Stimulated activated CD4-positive, alpha-beta T cell treated with anti-CD3 and anti-CD28 coated beads, TNF-alpha, amount 100 ng/mL, for 24 hours (primary cell): ENCODE results near the gene HOXA9.

Experiments used
- DNase-seq, 3 experiments: peaks; one replicate each; pipeline ENCODE4 v3.0.0-alpha.2; 2020; ENCODE audit warnings: low read depth in 3 of 3

Gene HOXA9

GRCh38 chr7:27200761-27201579 lies 35.6 kb upstream of the HOXA9 start:
- DNase-seq = no peak

DNA sequence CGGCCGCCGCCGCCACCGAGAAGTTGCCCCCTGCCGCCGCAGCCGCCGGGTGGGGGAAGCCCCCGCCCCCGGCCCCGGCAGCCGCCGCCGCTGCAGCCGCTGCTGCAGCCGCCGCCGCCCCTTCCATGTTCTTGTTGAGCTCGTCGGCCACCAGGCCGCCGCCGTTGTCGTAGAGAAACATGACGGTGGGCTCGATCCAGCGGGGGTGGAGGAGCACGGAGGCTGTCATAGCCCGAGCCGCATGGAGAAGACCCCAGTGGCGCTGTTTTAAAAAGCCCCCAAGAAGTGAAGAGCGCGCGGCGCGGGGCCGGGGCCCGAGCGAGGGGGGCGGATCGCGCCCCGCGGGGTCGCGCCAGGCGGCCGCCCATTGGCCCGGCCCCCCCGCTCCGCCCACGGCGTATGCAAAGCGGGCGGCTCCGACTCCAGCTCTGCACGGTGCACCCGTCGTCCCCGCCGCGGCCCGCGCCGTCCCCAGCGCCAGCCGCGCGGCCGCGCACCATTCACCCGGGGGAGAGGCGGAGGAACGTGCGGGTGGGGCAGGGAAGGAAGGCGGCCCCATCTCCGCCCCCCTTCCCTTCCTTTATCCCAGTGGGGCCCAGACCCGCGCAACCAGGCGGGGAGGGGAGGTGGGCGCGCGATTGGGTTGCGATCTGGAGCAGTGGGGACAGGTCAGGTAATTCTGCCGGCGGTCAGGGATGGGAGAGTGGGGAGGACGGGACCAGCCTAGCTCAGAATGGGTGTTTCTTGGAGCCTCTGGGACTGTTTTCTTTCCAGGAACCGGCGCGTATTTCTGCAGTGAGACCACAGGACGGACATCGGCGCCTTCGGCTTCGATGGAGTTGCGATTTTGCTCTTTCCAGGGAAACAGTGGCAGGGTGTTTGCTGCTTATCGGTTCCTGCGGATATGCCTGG lies 34.8 kb upstream of the HOXA9 start, which contains the start of gene HOXA13:
Gene HOXA13, minus strand, starts transcription at position 243 of the 912 bp plus-strand sequence. Its CDS starts 14 bp downstream, at position 229.
- no peak for DNase-seq

DNA sequence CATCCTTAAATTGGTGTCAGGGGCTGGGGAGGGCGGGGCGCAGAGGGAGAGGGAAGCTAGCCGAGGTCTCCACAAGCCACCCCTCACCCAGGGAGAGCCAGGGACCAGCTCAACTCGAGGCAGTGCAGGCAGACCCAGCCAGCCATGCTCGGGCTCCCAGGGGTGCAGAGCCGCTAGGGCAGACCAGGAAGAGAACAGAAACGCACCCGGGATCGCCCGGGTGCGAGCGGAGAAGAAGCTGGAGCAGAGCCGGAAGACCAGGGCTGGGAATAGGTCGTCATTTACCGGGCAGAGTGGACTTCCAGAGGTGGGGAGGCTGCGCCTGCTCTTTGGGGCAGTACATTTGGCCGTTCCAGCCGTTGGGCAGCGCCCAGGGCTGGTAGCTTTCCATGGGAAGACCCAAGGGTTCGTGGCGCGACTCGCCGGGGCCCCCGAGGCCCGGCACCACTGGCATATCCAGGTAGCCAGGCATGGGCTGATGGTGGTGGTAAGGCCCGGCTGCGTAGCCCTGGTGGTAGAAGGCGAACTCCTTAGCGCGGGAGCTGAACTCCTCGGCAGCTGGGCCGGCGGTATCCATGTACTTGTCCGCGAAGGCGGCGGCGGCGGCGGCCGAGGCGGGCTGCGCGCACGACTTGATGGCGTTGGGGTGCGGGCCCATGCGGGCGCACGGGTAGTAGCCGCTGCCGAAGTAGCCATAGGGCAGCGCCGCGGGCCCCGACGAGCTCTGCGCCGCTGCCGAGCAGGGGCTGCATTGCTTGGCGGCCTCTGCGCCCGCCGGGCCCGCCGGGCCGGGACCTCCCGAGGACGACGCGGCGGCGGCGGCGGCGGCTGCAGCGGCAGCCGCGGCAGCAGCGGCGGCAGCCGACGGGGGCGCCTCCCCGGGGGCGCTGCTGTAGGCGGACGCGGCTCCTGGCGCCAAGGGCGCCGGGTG lies 33.8 kb upstream of the HOXA9 start:
- DNase-seq = no peak

DNA sequence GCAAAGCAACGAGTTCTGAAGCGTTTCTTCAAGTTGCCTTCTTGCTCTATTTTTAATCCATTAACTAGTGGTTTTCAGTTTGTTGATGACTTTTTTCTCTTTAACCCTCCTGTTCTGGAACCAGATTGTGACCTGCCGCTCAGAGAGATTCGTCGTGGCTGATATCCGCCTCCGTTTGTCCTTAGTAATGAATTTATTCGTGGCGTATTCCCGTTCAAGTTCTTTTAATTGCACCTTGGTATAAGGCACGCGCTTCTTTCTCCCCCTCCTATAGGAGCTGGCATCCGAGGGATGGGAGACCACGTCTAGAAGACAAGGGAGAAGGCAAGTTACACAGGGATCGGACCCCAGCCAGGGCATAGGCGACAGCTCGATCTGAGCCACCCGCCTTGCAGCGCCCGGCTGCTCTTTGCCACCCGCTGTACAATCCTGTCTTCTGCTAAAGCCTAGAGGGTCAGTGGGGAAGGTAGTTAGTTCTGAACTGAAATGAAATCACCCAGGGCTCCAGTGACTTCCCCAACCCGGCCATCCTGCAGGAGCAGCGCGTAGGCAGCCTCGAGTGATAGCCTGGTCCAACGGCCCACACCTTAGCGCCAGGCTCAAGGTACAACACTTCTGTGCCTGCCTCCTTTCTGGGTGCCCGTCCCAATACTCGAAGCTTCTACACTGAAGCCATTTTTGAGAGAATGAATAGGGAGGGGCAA lies 33.0 kb upstream of the HOXA9 start:
- no peak for DNase-seq

DNA sequence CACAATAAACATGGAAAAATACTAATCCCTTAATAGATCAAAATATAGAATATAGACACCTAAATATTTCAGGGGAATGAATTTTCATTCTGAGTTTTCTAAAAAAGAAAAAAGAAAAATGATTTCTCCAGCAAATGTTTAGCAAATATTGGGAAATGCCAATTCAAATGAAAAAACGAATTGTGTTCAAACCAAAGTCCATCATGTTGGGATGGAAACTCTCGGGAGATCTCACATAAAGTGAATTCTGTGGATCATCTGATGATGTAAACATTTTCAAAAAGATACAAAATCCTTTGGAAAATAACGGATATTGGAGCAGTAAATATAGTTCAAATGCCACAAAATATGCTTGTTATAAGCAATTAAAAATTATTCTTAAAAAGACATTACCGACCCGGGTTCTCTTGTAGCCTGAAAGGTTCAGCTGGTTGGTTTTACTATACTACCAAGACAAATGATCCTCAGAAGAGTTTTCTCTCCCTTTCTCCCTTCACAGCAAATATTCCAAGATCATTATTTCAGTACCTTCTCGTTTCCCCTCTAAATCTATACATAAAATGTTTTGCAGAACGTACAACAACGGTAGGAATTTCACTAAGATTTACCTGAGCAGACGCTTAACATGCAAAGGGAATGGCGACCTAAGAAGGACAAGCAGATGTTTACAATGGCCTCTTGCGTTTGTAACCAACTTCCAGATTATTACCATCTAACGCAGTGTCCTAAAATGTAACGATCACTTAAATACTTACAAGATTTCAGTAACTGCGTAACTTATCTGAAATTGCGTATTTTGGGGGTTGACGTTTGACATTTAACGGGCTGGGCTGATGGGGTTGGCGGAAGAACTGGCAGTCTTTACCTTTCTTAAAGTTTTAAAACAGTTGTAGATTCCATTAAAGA lies 32.1 kb upstream of the HOXA9 start:
- DNase-seq = no peak

DNA sequence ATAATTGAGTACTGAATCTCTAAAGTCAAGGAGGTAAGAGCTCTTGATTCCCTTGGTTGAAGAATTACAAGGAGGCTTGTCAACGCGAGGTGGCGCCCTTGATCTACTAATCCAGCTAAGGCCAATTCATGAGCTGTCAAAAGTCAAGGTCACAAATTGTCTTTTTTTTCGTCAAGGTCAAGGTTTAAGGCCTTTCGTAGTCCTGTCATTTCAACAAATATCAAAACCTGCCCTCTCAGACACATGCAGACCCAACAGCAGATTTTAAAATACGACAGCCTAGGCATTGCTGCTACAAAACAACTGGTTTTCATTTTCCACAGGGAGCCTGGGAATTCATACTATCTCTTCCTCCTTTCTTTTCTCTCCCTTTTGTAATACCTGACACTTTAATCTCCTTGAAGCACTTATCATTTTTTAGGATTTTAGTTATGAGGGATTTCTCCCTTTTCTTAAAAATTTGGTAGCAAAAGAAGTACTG lies 31.0 kb upstream of the HOXA9 start:
- DNase-seq = peak; percentile 60 to 83 (median 78)

DNA sequence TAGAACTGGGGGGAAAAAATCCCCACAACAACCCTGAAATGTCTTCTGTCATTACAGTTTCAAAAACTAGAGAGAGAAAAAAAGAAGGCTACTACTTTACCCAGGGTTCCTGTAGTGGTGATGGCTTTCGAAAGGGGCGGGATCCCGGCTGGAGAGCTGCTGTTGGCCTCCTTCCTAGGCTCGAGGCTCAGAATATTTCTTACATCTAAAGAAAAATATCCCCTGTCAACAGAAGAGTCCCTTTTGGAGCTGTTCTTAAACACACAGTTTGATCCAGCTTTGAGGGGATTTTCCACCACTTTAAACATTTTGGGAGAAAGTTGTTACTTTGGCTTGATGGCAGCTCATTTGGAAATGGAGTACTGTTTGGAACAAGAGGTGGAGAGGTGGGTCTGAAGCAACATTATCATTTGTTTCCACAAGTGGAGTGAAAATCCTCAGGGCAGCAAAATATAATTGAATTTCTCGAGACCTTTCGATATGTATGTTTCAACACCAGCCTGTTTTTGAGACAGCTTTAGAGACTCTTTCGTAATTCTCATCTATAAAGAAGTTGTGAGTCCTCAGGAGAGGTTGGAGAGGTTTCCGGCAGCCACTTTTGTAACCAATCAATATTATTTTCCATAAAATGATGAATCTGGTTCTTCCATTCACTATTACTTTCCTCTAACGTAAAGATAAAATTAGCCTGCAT lies 29.5 kb upstream of the HOXA9 start:
- DNase-seq = no peak

- no peak for DNase-seq
These were observed 28.6 kb upstream of the HOXA9 start for GRCh38 chr7:27194002-27194352.

DNA sequence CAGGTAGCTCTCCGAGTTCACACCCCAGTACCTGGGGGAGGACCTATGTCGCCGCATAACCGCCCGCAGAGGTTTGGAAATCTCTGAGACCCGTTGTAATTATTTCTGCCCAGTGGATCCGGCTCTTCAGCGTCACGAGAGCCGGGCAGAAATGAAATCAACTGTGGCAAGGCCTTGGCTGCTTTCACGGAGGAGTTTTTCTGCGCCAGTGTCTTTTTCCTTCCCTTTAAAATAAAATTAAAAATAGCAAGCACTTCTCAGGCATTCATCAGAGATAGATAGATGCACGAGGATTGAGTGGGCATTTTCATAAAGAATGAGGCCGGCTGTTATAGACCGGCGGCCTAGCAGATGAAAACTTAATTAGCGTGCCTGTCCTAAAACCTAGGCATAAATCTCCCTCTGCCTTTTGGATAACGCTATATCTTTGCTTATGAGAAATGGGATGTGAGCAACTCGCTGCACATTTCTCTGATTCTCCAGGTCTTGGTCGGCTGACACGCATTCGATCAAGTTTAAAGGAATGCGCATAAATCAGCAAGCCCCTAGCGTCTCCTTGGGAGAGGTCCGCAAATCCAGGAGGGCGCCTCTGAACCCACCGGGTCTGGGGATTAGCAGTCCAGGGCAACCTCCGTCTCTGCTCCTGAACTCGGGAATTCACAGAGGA lies 28.1 kb upstream of the HOXA9 start:
- no peak for DNase-seq

DNA sequence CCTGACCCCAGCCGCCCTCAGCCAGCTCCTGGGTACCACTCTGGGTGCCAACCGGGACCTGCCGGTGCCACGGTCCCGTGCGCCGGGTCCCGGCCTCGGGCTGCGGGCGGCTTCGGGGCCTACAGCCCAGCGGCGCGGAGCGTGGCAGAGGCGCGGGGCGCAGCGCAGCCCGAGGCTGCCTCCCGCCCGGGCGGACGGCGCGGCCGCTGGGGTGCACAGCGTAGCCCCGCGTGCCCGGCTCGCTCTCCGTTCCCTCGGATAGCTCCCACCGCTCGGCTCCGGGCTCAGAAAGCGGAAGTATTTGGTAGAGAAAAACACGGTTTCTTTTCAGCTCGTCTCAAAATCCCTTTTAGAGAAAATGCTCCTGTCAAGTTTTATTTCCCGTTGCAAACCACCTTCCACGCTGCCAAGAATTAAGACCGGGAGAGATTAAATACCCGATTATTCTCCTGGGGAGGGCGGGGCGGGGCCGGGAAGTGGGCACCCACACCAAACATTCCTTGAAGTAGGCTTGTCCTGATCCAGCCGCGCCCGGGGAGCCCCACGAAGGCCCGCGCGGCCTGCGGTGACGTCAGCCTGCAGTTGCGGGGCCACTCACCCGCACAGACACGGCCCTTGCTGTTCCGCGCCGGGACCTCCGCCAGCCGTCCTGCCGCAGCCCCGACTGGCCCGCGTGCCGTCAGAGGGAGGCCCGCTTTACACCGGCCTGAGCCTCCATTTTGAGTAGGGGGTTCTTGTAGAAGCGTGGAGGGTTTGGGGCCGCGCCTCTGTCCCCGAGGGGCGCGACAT lies 27.4 kb upstream of the HOXA9 start:
- DNase-seq = no peak

DNA sequence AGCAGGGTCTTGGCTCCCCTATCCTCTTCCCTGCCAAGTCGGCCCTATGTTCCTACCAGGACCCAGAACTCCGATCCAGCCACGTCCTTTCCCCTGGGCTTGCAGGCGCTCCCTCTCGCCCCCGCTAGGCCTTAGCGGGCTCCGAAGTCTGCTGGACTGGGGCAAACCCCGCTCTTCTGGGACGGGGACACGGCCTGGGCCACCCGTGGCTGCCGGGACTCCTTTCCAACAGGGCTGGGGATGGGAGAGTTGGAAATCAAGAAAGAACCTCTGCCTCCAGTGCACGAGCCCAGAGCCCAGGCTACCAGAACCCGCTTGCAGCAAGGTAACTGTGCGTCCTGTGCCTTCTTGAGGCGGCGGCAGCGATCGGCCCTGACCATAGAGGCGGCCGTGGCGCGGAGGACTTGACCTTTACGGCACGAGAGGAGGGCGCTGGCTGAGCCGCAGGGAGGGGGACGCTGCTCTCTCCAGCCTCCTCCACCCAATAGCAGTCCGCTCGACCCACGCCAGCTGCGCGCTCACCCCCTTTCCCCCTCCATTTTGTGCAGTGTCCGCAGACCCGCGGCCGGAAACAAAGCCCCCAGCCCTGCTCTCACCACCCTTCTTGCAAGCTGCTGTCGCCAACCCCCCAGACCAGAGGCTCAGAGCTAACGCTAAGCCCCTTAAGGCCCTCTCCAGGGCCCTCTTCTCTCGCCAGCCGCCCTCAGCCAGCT lies 26.7 kb upstream of the HOXA9 start:
- DNase-seq = no peak

- no peak for DNase-seq
These were observed 25.9 kb upstream of the HOXA9 start for GRCh38 chr7:27191161-27191731.

DNA sequence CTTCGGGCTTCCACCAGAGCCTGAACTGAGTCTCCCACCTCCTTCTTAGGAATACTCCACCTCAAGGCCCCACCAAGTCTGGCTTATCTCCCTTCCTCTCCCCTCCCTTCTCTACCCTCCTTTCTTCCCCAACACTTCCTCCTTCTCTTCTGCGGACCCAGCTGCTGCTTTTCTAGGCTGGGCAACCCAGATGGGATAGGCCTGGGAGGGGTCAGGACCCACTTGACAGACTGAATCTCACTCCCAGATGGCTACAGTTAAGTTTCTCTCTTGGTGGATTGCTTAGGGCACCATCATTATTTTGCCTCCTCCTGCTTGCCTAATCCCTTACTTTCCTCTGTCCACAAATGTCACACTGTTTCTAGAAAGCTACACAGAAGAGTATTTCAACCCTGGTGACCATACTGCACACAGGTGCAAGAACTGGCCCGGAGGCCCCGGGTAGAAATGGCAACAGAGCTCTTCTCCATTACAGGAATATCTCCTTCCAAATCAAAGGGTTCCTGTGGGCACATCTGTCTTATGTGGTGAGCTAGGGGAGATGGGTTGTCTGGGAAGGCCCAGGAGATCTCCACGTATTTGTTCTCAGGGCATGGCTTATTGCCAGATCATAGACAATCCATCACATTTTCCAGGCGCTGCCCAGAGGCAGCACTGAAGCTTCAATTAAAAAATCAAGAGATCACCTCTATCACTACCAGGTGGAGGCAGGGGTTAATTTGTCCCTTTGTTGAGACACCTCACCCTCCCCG lies 24.8 kb upstream of the HOXA9 start:
- no peak for DNase-seq

DNA sequence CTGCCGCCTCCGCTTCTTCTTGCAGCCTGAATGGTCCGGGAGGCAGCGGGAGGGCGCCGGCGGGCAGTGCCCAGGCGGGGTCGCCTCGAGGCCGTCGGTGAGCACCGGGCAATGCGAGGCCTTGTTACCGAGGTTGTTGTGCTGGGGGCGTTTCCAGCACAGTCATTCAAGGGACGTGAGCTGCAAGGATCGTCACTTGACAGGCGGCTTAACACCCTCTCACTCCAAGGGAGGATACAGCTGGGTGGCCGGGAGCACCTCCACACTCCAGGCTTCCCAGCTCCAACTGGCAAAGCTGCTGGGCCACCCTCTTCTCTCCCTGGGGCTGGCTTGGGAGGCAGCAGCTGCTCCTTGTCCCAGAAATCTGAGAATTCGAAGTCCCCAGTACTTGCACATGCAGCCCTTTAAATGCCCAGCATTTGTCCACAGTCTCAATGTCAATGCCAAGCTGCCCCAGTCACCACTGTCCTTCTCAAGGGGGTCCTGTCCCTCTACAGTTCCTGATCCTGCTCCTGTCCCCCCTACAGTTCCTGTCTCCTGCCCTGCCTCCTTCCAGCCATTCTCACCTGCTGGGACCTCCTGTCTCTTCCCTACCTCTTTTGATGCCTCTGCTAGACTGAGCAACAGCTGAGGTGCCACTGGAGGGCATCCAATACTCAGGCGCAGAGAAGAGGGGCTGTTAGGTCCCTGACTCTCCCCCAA lies 24.1 kb upstream of the HOXA9 start:
- no peak for DNase-seq
